Measurements from ENCODE around the gene OR5AU1.

- no peak for TF ChIP-seq CTCF (IDR thresholded peaks at IDR 0.05; ENCODE audit: insufficient read depth, low read depth, low read length)
- no peak for TF ChIP-seq EZH2 (IDR thresholded peaks at IDR 0.05; ENCODE audit: insufficient read depth, low read length)
Measured at GRCh38 chr14:21194597-21194996, 38.7 kb upstream of the OR5AU1 start.

Measured in astrocyte (in vitro differentiated cells and primary cell).